Epithelial cell of proximal tubule (primary cell): ENCODE results near the gene MEPE. TPM values are rescaled to one million over a fixed set of nuclear protein-coding genes. Genes with fewer than 3 reads are reported as not detected.

Experiments used
- DNase-seq: peaks from one replicate; pipeline ENCODE4 v3.0.0-alpha.2; 2011; ENCODE audit warnings: low read depth
- H3K4me3 ChIP-seq: 2 replicates; pipeline ENCODE4 v1.5.1; 2011; ENCODE audit warnings: low read depth, mild to moderate bottlenecking, low read length
- CTCF ChIP-seq: conservative IDR thresholded peaks from 2 replicates; pipeline ENCODE4 v1.5.1; 2012; ENCODE audit warnings: low read depth, mild to moderate bottlenecking, low read length
- total RNA-seq: library from RNA; depleted of rRNA; stranded (reverse); fragments of >200 nt; gene quantifications from 2 replicates; pipeline ENCODE4 v1.2.3, GENCODE V29; 2015

MEPE gene
- total RNA-seq, 1 donor from 2014 or later: not detected

GRCh38 chr4:87851332-87851731 is 18.6 kb downstream of the MEPE start:
- no peak overlapping the region for H3K4me3 ChIP-seq
- TF ChIP-seq CTCF: no peak
- no peak for DNase-seq

- no peak overlapping the region for H3K4me3 ChIP-seq
- TF ChIP-seq CTCF: no peak
- no peak for DNase-seq
Measured at GRCh38 chr4:87851953-87852352, 19.2 kb downstream of the MEPE start.

GRCh38 chr4:87853108-87853507 is 20.3 kb downstream of the MEPE start:
- TF ChIP-seq CTCF: peak; percentile 63
- no peak overlapping the region for H3K4me3 ChIP-seq
- DNase-seq: no peak

GRCh38 chr4:87853891-87854290 is 21.1 kb downstream of the MEPE start:
- no peak for TF ChIP-seq CTCF
- no peak for DNase-seq
- H3K4me3 ChIP-seq: no peak overlapping the region

- no peak for TF ChIP-seq CTCF
- DNase-seq: no peak
- H3K4me3 ChIP-seq: no peak overlapping the region
Measured at GRCh38 chr4:87855559-87855958, 22.8 kb downstream of the MEPE start.

- DNase-seq: peak; percentile 55
- no peak overlapping the region for H3K4me3 ChIP-seq
- no peak for TF ChIP-seq CTCF
Measured at GRCh38 chr4:87856816-87857215, 24.0 kb downstream of the MEPE start.

GRCh38 chr4:87857789-87858188 is 25.0 kb downstream of the MEPE start:
- no peak for TF ChIP-seq CTCF
- DNase-seq: no peak
- no peak overlapping the region for H3K4me3 ChIP-seq
